PC-9 (cell line): ENCODE measurements around the gene RBM18. TPM values are rescaled to one million over a fixed set of nuclear protein-coding genes. Genes with fewer than 3 reads are reported as not detected.

Source experiments
- BruUV-seq: library from RNA; stranded (reverse); fragments of 400-500 nt; replicated peaks from 2 replicates; lab custom pipeline; 2021; lab: Mats Ljungman, UMichigan
- CTCF ChIA-PET: fragments of 300-600 bp; sonication (Branson Sonifier 250); formaldehyde crosslinking; loops from one replicate; lab custom pipeline; 2022; ENCODE audit warnings: antibody characterized with exemption; lab: Charles Lee
- POLR2A ChIA-PET: fragments of 300-600 bp; sonication (Branson Sonifier 250); formaldehyde crosslinking; loops from one replicate; lab custom pipeline; 2022; ENCODE audit warnings: antibody characterized with exemption; ENCODE audit not compliant: unreplicated experiment; lab: Charles Lee
- DNase-seq, 2 experiments: peaks; one replicate each; pipeline versions ENCODE4 v3.0.0 to v3.0.0-alpha.2; 2015 to 2022; ENCODE audit warnings: mixed read lengths in 1 of 2
- H2AFZ ChIP-seq: fragments of 200-600 bp; sonication (generic); 2 replicates; pipeline ENCODE4 v1.8.1; 2017; ENCODE audit warnings: antibody characterized with exemption
- H3F3A ChIP-seq: fragments of 200-600 bp; sonication (generic); 2 replicates; pipeline ENCODE4 v1.8.1; 2017; ENCODE audit warnings: antibody characterized with exemption, mild to moderate bottlenecking, low read depth; ENCODE audit not compliant: insufficient read depth
- H3K27ac ChIP-seq: fragments of 200-600 bp; sonication (generic); 2 replicates; pipeline ENCODE4 v1.6.1; 2016; ENCODE audit warnings: mixed run types
- H3K27me3 ChIP-seq: fragments of 200-600 bp; sonication (generic); 2 replicates; pipeline ENCODE4 v1.6.1; 2016; ENCODE audit warnings: low read depth, mixed run types; ENCODE audit not compliant: insufficient read depth
- H3K36me3 ChIP-seq: fragments of 200-600 bp; sonication (generic); 2 replicates; pipeline ENCODE4 v1.6.1; 2016; ENCODE audit warnings: low read depth, mixed run types
- H3K4me1 ChIP-seq: fragments of 200-600 bp; sonication (generic); replicated peaks from 2 replicates; pipeline ENCODE4 v1.6.1; 2016; ENCODE audit warnings: mixed run types; ENCODE audit not compliant: insufficient read depth
- H3K4me2 ChIP-seq: fragments of 200-600 bp; sonication (generic); 2 replicates; pipeline ENCODE4 v1.6.1; 2017; ENCODE audit warnings: mixed run types
- H3K4me3 ChIP-seq: fragments of 200-600 bp; sonication (generic); 2 replicates; pipeline ENCODE4 v1.6.1; 2016; ENCODE audit warnings: mixed run types
- H3K79me2 ChIP-seq: fragments of 200-600 bp; sonication (generic); 2 replicates; pipeline ENCODE4 v1.6.1; 2017; ENCODE audit warnings: low read depth, mixed run types
- H3K9me2 ChIP-seq: fragments of 200-600 bp; sonication (generic); 2 replicates; pipeline ENCODE4 v1.8.1; 2017; ENCODE audit warnings: mild to moderate bottlenecking; ENCODE audit not compliant: insufficient read depth
- H3K9me3 ChIP-seq: fragments of 200-600 bp; sonication (generic); 2 replicates; pipeline ENCODE4 v1.8.1; 2016; ENCODE audit warnings: low read depth; ENCODE audit not compliant: insufficient read depth
- H4K20me1 ChIP-seq: fragments of 200-600 bp; sonication (generic); 2 replicates; pipeline ENCODE4 v1.8.1; 2017; ENCODE audit not compliant: insufficient read depth
- EZH2 ChIP-seq: fragments of 200-600 bp; sonication (generic); IDR thresholded peaks from 2 replicates; pipeline ENCODE4 v1.8.0; 2017; ENCODE audit warnings: antibody characterized with exemption, low read depth
- intact Hi-C: fragments of 100-400 bp; cut with micrococcal nuclease; formaldehyde crosslinking; loops from one replicate; pipeline ENCODE4 v1.10.0; 2022; ENCODE audit not compliant: unreplicated experiment
- total RNA-seq: library from RNA; stranded (reverse); gene quantifications from 2 replicates; pipeline ENCODE4 v1.2.3, GENCODE V29; 2021
- TF ChIP-seq, protein P1 (sequence below): fragments of 200-600 bp; sonication (generic); conservative IDR thresholded peaks from 2 replicates; pipeline ENCODE4 v1.6.1; 2017; ENCODE audit warnings: mixed run types, antibody characterized with exemption, mild to moderate bottlenecking, moderate library complexity

The RBM18 gene
- total RNA-seq, 1 experiment from 2014 or later: 15.1 TPM

DNA sequence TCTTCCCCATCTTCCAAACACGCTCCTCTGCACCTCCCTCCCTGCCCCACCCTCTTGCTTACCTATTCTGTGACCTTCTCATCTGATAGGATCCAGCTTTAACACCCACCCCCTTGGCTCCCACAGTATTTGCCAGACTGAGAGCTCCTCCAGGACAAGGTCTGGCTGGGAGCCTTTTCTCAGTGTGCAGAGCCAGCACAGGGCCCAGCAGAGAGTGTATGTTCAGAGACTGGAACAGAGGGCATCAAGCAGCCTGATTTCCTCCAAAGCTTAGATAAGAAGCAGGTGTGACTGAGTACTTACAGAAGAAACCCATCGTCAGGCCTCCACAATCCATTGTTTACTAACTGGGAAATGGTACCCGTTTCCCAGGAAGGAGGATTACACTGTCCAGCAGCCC, 62.5 kb downstream of the RBM18 start:
- no peak overlapping the region for H2AFZ ChIP-seq
- H4K20me1 ChIP-seq: no peaks in the 10 kb centered on the region
- no peak for DNase-seq
- ChIA-PET POLR2A (no interaction called here), CTCF (no interaction called here)
- BruUV-seq: no TSS peak
- peaks cover 29% of the 10 kb centered on the region for H3K27me3 ChIP-seq
- H3K4me2 ChIP-seq: no peak overlapping the region
- H3K9me3 ChIP-seq: no peaks in the 10 kb centered on the region
- TF ChIP-seq EZH2: no peak
- TF ChIP-seq, protein P1, sequence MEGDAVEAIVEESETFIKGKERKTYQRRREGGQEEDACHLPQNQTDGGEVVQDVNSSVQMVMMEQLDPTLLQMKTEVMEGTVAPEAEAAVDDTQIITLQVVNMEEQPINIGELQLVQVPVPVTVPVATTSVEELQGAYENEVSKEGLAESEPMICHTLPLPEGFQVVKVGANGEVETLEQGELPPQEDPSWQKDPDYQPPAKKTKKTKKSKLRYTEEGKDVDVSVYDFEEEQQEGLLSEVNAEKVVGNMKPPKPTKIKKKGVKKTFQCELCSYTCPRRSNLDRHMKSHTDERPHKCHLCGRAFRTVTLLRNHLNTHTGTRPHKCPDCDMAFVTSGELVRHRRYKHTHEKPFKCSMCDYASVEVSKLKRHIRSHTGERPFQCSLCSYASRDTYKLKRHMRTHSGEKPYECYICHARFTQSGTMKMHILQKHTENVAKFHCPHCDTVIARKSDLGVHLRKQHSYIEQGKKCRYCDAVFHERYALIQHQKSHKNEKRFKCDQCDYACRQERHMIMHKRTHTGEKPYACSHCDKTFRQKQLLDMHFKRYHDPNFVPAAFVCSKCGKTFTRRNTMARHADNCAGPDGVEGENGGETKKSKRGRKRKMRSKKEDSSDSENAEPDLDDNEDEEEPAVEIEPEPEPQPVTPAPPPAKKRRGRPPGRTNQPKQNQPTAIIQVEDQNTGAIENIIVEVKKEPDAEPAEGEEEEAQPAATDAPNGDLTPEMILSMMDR: no peak
- no peak overlapping the region for H3K27ac ChIP-seq
- H3K9me2 ChIP-seq: no peaks in the 10 kb centered on the region
- no peak overlapping the region for H3K4me3 ChIP-seq
- no peaks in the 10 kb centered on the region for H3K79me2 ChIP-seq
- H3K4me1 ChIP-seq: no peaks in the 10 kb centered on the region
- no peaks in the 10 kb centered on the region for H3K36me3 ChIP-seq
- intact Hi-C loops: no loop called here
- H3F3A ChIP-seq: no peaks in the 10 kb centered on the region

DNA sequence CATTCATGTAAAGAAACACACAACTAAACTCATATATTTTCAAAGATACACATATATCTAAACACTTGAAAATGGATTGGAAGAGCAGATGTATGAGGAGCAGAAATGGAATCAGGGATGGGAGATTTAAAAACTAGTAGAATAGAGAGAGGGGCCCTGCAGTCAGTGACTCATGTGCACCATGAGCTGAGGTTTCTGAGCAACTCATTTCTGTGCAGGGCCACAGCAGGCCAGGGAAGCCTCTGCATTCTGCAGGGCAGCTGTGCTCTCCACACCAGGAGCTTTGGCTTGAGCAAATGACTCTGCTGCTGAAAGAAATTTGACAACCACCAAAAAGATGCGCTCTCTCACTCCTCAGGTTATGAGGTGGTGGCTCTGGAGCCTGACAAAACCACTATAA, 63.0 kb downstream of the RBM18 start:
- TF ChIP-seq, protein P1: no peak
- TF ChIP-seq EZH2: no peak
- POLR2A ChIA-PET: no interaction called here
- Histone ChIP-seq H3K9me2 (no peaks in the 10 kb centered on the region), H2AFZ (no peak overlapping the region), H3K9me3 (no peaks in the 10 kb centered on the region), H3K4me2 (no peak overlapping the region), H3K27me3 (peaks cover 30% of the 10 kb centered on the region), H4K20me1 (no peaks in the 10 kb centered on the region), H3K27ac (no peak overlapping the region), H3K36me3 (no peaks in the 10 kb centered on the region), H3K4me3 (no peak overlapping the region), H3K4me1 (no peaks in the 10 kb centered on the region), H3K79me2 (no peaks in the 10 kb centered on the region), H3F3A (no peaks in the 10 kb centered on the region)
- no TSS peak for BruUV-seq
- CTCF ChIA-PET: no interaction called here
- intact Hi-C loops: no loop called here
- DNase-seq: no peak

DNA sequence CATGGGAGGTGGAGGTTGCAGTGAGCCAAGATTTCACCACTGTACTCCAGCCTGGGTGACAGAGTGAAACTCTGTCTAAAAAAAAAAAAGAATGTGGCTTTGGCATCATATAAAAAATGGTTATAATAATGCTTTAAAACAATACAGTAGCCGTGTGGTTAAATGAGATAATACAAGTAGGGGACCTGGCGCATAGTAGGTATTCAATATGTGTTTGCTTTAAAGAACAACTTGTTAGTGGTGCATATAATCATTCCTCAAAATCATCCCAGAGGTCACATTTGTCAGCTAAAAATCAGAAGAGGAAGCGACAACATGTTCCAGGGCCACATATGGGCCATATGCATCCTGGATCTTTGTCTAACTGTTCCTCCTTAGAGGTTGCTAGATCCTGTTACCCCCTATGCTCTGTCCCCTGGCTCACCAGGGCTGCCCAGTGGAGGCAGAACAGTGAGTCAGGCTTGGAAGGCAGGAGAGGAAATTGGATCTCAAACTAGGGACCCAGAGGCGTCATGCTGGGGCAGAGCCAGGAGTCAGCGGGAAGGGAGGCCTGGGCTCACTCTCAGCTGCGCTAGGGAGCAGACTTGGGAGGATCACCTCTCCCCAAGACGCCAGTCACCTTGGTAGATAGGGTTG, 63.6 kb downstream of the RBM18 start:
- ChIA-PET CTCF (no interaction called here), POLR2A (no interaction called here)
- BruUV-seq: no TSS peak
- intact Hi-C loops: no loop called here
- no peaks in the 10 kb centered on the region for H3K4me1 ChIP-seq
- no peaks in the 10 kb centered on the region for H3K36me3 ChIP-seq
- H3K4me3 ChIP-seq: no peak overlapping the region
- no peaks in the 10 kb centered on the region for H3K9me3 ChIP-seq
- H3K27ac ChIP-seq: no peak overlapping the region
- TF ChIP-seq, protein P1: no peak
- TF ChIP-seq EZH2: no peak
- H3K79me2 ChIP-seq: no peaks in the 10 kb centered on the region
- no peaks in the 10 kb centered on the region for H4K20me1 ChIP-seq
- peaks cover 27% of the 10 kb centered on the region for H3K27me3 ChIP-seq
- no peak overlapping the region for H2AFZ ChIP-seq
- no peak for DNase-seq
- no peaks in the 10 kb centered on the region for H3F3A ChIP-seq
- H3K9me2 ChIP-seq: no peaks in the 10 kb centered on the region
- no peak overlapping the region for H3K4me2 ChIP-seq
